HEK293 (cell line): ENCODE results near the gene PTRH1.

ENCODE experiments used
- ATF2 ChIP-seq: fragments of 450-650 bp; formaldehyde crosslinking; IDR thresholded peaks from 2 replicates; pipeline ENCODE4 v1.5.1; 2016; ENCODE audit warnings: missing biosample characterization, missing genetic modification characterization, low read depth
- CTCF ChIP-seq: fragments of 450-650 bp; formaldehyde crosslinking; IDR thresholded peaks from 2 replicates; pipeline ENCODE4 v1.5.1; 2016; ENCODE audit warnings: missing biosample characterization, missing genetic modification characterization
- ZBTB7A ChIP-seq: fragments of 450-650 bp; formaldehyde crosslinking; IDR thresholded peaks from 2 replicates; pipeline ENCODE4 v1.5.1; 2016; ENCODE audit warnings: low read depth, missing biosample characterization, missing genetic modification characterization
- ZNF335 ChIP-seq: fragments of 450-650 bp; formaldehyde crosslinking; conservative IDR thresholded peaks from 2 replicates; pipeline ENCODE4 v1.5.1; 2016; ENCODE audit warnings: missing biosample characterization, missing genetic modification characterization

- TF ChIP-seq ATF2 (tag by site-specific recombination) (no peak), CTCF (tag by site-specific recombination) (no peak), ZNF335 (tag by site-specific recombination) (no peak), ZBTB7A (no peak)
Measured at GRCh38 chr9:127749090-127749787, 33.8 kb upstream of the PTRH1 start.
